HG03175 (cell line): Measurements from ENCODE around the gene TTLL8.

Experiments
- ATAC-seq: cut with Tn5 transposase; IDR thresholded peaks from one replicate; pipeline ENCODE4 v1.9.1; 2021; ENCODE audit warnings: mild to moderate bottlenecking, moderate library complexity; ENCODE audit not compliant: unreplicated experiment

The TTLL8 gene

DNA sequence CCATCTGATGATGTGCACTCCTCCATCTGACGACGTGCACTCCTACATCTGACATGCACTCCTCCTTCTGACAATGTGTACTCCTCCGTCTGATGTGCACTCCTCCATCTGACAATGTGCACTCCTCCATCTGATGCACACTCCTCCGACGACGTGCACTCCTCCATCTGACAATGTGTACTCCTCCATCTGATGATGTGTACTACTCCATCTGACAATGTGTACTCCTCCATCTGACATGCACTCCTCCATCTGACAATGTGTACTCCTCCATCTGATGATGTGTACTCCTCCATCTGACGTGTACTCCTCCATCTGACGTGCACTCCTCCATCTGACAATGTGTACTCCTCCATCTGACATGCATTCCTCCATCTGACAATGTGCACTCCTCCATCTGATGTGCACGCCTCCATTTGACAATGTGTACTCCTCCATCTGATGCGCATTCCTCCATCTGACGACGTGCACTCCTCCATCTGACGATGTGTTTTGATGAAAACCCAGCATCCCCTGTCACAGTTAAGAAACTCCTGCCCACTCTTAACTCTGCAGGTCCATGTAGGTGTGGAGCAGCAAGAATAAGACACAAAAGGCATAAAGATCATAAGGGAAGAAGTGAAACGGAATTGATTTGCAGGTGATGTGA lies 35.8 kb downstream of the TTLL8 start:
- no peak for ATAC-seq

- ATAC-seq: no peak
These were observed 37.5 kb downstream of the TTLL8 start for GRCh38 chr22:50020606-50021005.

GRCh38 chr22:50019316-50019715 lies 38.8 kb downstream of the TTLL8 start:
- ATAC-seq: no peak

DNA sequence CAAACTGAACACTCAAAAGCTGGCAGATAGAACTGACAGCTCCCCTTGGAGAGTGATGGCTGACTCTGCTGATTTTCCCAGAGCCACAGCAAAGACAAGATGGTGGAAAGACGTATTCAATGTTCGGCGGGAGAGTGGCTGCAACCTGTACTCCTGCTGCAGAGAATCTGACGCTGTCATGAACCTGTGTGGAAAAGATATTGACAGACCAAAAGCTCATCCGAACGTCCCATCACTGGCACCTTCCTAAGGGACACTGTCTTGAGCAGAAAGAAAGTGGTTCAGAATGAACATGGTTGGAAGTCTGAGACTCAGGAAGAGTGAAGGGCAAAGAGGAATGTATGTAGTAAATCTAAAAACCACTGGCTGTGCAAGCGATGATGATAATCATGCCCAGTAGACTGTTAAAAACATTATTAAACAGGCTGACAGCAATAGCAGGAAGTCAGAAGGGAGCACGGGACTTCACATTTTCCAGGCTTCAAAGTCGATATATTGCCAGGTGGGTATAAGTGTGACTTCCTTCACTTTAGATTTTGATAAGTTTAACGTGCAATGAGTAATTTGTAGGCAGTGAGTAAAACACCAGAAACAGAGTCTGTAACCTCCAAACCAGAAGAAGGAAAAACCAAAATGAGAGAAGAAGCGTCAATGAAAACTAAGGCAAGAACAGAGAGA lies 39.4 kb downstream of the TTLL8 start:
- ATAC-seq: no peak

DNA sequence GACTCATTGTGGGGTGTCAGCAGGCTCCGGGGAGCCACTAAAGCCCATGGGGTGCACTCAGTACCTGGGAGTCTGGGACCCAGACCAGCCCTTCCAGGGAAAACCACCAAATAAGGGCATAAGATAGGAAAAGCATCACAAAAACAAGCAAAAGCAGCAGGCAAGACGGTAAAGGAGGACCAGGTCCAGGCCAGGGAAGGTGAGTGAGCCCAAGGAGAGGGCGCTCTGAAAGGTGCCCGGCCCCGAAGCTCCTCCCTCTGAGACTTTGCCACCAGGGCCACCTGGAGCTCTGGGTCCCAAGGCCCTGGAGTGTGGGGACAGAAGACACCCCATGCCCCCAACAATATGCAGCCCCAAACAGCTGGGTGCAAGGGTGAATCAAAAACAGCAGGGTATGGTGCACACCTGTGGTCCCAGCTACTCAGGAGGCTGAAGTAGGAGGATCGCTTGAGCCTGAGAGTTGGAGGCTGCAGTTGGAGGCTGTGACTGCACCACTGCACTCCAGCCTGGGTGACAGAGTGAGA lies 40.3 kb downstream of the TTLL8 start:
- no peak for ATAC-seq

- no peak for ATAC-seq
These were observed 41.0 kb downstream of the TTLL8 start for GRCh38 chr22:50016988-50017700.

GRCh38 chr22:50016308-50016987 lies 41.6 kb downstream of the TTLL8 start:
- no peak for ATAC-seq

DNA sequence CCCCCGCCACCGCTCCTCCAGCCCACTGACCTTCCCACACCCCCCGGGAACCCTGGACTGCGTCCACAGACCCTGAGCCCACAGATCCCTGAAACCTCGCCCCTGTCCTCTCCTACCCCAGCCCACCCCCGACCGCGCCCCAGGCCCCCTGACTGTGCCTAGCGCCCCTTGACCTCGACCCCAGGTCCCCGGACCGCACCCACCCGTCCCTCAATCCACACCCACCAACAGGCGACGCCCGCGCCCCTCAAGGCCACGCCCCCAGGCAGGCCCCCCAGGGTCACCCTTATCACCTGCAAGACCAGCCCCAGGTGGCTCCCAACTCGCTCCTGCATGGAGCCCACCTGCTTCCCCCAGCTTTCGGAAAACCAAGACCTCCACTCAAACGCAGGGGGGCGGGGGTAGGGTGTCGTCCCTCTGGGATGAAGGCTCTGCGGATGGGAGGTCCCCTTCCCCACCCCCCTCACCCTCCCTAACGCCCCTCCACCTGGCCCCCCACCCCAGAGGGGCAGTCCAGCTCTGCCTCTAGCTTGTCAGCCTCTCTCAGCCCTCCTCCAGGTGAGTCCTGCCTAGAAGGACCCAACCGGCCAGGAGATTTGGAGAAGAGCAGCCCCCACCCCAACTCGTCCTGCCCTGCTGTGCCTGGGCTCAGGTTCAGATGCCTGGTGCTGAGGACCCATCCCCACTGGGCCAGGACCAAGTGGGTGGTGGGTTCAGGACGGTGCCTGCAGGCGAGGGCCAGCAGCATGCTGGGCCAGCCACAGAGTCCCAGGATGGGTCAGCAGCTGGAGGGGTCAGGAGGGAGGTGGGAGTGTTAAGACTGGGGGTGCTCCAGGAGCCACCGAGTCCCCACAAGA lies 42.4 kb downstream of the TTLL8 start:
- ATAC-seq: no peak

- ATAC-seq: no peak
These were observed 43.3 kb downstream of the TTLL8 start for GRCh38 chr22:50014655-50015401.

DNA sequence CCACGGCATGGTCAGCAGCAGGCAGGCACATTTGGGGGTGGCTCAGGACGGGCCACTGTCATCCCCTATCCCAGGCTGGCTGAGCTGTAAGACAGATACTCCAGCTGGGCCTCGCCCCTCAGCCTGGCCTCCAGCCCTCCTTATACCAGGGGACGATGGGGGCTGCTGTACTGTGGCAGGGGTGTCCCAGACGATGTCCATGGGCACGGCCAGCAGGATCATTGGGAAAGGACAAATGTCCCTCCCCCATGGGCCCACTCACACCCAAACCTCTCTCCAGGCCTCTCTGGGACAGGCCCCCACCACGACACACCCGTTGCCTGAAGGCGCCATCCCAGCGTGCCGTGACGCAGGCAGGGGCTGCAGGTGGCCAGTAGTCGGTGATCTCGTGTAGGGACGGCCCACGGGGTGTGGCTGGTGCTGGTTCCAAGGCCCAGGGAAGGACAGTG lies 44.0 kb downstream of the TTLL8 start:
- no peak for ATAC-seq

DNA sequence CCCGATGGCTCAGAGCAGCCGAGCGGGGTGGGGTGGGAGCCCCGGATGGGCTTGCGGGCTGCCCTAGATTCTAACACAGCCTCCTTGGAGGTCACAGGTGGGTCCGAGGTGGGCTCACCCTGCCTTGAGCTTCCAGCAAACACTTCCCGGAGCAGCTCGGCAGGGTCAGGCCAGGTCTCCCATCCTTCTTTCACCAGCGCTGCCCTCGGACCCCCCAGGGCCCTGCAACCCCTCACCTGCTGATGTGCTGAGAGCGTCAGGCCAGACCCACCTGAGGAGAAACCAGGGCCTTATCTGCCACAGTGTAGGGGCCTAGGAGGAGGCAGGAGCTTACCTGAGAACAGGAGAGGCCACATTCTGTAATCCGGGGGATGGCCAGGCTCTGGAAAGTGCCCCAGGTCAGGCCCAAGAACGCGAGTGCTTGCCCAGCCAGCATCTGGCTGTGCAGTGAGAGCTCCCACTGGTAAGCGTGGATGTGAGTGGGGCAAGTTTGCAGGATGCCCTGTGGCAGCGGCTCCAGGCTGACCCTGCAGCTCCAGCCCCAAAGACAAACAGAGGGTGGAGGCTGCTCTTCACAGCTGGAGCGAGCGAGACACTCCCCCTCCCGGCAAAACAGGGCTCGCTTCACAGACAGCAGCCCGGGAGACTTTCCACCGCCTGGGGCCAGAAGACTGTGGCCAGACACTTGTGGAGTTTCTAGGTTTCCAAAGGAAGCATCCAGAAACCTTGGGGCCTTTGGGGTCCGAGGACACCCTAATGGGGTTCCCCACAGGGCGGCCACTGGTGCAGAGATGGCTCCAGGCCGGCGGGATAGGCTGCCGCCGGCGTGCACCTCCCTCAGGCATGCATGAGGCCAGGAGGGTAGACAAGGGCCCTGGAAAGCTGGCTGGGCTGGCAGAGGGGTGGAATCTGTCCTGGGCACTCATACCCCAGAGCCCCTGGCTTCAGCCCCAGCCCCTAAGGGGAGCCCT lies 45.6 kb downstream of the TTLL8 start, which contains the start of gene IL17REL:
TSS of gene IL17REL (minus strand) at position 555 of the 971 bp plus-strand sequence. CDS start at position 436, 119 bp downstream.
- ATAC-seq: no peak

GRCh38 chr22:50011447-50012210 lies 46.5 kb downstream of the TTLL8 start:
- no peak for ATAC-seq

- ATAC-seq: no peak
These were observed 47.2 kb downstream of the TTLL8 start for GRCh38 chr22:50010676-50011446.

GRCh38 chr22:50009765-50010675 lies 48.1 kb downstream of the TTLL8 start:
- ATAC-seq: no peak

DNA sequence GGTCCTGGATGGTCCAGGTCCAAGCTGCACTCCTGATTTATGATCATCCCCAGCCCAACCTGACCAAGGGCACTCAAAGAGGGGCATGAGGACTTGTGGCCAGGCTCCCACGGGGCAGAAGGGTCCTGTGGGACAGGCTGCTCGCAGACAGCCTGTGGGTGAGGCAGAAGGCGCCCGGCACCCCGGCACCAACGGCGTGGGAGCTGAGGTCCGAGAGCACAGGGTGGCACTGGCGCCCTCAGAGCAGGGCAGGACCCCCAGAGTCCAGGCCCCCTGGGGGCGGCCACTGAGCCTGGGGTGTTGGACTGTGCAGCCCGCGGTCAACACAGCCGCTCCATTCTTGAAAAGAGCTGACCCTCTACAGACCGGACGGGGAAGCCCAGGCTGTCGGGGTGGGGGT lies 48.8 kb downstream of the TTLL8 start:
- no peak for ATAC-seq
